ENCODE measurements around the gene SDE2.

- TF ChIP-seq GATA3 (IDR thresholded peaks at IDR 0.05; ENCODE audit: low read depth, low read length) = no peak
- no peak for TF ChIP-seq GATA2 (IDR thresholded peaks at IDR 0.05; ENCODE audit: low read depth, low read length)
Measured at GRCh38 chr1:225942574-225942973, 56.6 kb downstream of the SDE2 start.

Data from SH-SY5Y (cell line).